Keratinocyte (primary cell): Measurements from ENCODE around the gene AKT1S1.

ENCODE experiments used
- EZH2 ChIP-seq: IDR thresholded peaks from one replicate; pipeline ENCODE4 v1.6.1; 2012; ENCODE audit warnings: inconsistent platforms, mild to moderate bottlenecking, low read length, moderate library complexity
- TF ChIP-seq, protein P1 (sequence below), 3 experiments: IDR thresholded peaks in 1 of 3; conservative IDR thresholded peaks in 1 of 3; optimal IDR thresholded peaks in 1 of 3; 2 replicates in 2 of 3; 3 replicates in 1 of 3; pipeline versions ENCODE3 to v1.5.1; 2011; ENCODE audit warnings: low read length in 3 of 3, mild to moderate bottlenecking in 3 of 3, moderate library complexity in 2 of 3, control low read depth in 1 of 3, inconsistent platforms in 1 of 3; ENCODE audit not compliant: insufficient read depth in 2 of 3; ENCODE audit errors: extremely low read depth in 1 of 3

DNA sequence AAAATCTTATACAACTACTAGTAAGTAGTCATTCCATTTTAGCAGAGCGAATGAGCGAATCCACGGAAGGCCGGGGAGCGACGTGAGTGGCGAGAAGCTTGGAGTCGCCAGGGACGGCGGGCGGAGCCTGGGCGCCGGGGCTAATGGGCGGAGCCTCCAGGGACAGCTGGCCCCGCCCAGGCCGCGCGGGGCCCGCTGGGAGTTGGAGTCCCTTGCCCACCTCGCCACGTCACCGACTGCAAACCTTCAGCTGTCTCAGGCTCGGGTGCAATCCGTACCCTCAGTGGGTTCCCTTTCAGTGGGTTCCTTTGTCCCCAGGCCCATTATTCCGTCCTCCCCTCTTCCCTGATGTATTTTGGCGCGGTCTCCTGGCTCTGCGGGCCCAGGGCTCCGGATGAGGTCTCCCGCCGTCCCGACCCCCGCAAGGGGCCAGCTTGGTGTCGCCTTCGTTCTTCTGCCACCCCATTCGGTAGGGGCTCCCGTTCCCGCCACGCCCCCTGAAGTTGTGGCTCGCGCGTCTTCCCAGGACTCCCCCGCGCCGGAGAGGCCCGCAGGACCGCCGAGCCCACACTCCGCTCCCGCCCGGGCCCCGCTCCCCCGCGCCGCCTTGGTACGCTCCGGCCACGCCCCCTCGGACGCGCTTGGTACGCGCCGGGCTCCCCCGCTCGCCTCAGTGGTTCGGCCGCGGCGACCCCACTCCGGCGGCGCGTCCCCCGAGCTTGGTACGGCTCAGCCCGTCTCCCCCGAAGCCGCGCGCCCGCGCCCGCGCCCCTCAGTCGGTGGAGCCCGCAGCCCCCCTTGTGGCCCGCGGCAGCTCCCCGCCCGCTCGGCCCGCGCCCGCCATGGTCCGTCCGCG, 26.4 kb downstream of the AKT1S1 start, which contains the start of gene PTOV1:
- TF ChIP-seq, protein P1, sequence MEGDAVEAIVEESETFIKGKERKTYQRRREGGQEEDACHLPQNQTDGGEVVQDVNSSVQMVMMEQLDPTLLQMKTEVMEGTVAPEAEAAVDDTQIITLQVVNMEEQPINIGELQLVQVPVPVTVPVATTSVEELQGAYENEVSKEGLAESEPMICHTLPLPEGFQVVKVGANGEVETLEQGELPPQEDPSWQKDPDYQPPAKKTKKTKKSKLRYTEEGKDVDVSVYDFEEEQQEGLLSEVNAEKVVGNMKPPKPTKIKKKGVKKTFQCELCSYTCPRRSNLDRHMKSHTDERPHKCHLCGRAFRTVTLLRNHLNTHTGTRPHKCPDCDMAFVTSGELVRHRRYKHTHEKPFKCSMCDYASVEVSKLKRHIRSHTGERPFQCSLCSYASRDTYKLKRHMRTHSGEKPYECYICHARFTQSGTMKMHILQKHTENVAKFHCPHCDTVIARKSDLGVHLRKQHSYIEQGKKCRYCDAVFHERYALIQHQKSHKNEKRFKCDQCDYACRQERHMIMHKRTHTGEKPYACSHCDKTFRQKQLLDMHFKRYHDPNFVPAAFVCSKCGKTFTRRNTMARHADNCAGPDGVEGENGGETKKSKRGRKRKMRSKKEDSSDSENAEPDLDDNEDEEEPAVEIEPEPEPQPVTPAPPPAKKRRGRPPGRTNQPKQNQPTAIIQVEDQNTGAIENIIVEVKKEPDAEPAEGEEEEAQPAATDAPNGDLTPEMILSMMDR (optimal IDR thresholded peaks at IDR 0.05 in 1 of 3, IDR thresholded peaks at IDR 0.05 in 1 of 3, conservative IDR thresholded peaks at IDR 0.05 in 1 of 3; ENCODE audit: extremely low read depth in 1 of 3, insufficient read depth in 2 of 3, low read length in 3 of 3) = no peak
- TF ChIP-seq EZH2 = no peak
